Panc1 (cell line): ENCODE results near the gene GRIK3. TPM values are rescaled to one million over a fixed set of nuclear protein-coding genes. Genes with fewer than 3 reads are reported as not detected.

Source experiments
- ATAC-seq: fragments of 200-7000 bp; cut with Tn5 transposase; 2 replicates; pipeline ENCODE4 v1.9.1; 2020; ENCODE audit warnings: mild to moderate bottlenecking, moderate library complexity
- BruUV-seq: library from RNA; stranded (reverse); fragments of 400-500 nt; replicated peaks from 2 replicates; lab custom pipeline; 2021; lab: Mats Ljungman, UMichigan
- CTCF ChIA-PET: fragments of 300-600 bp; sonication (Branson Sonifier 250); formaldehyde crosslinking; loops from one replicate; lab custom pipeline; 2022; ENCODE audit warnings: antibody characterized with exemption; lab: Charles Lee
- POLR2A ChIA-PET: fragments of 300-600 bp; sonication (Branson Sonifier 250); formaldehyde crosslinking; loops from one replicate; lab custom pipeline; 2022; ENCODE audit warnings: antibody characterized with exemption; lab: Charles Lee
- DNase-seq: peaks from one replicate; pipeline ENCODE4 v3.0.0-alpha.2; 2010; ENCODE audit warnings: low read depth, low spot score
- H3K27ac ChIP-seq: 2 replicates; pipeline ENCODE4 v1.5.1; 2011; ENCODE audit warnings: mild to moderate bottlenecking, low read length, inconsistent platforms
- H3K27me3 ChIP-seq: fragments of 200-500 bp; sonication (Bioruptor generic); 2 replicates; pipeline ENCODE4 v1.6.0; 2014; ENCODE audit warnings: low read length, inconsistent platforms; ENCODE audit not compliant: control insufficient read depth, insufficient read depth
- H3K36me3 ChIP-seq: fragments of 200-500 bp; sonication (Bioruptor generic); 2 replicates; pipeline ENCODE4 v1.5.1; 2014; ENCODE audit warnings: inconsistent platforms, mild to moderate bottlenecking, low read length, moderate library complexity; ENCODE audit not compliant: control insufficient read depth, insufficient read depth
- H3K4me1 ChIP-seq: 2 replicates; pipeline ENCODE4 v1.5.1; 2011; ENCODE audit warnings: inconsistent platforms, mild to moderate bottlenecking, low read length, moderate library complexity; ENCODE audit not compliant: control insufficient read depth, insufficient read depth
- H3K4me3 ChIP-seq, 2 experiments: 2 replicates each; pipeline ENCODE4 v1.5.1; 2011 to 2012; ENCODE audit warnings: low read depth in 2 of 2, low read length in 2 of 2, mild to moderate bottlenecking in 2 of 2, inconsistent platforms in 1 of 2, moderate library complexity in 1 of 2
- H3K9me3 ChIP-seq: fragments of 200-500 bp; sonication (Bioruptor generic); 2 replicates; pipeline ENCODE4 v1.5.1; 2014; ENCODE audit warnings: low read depth, mild to moderate bottlenecking, inconsistent platforms, low read length, moderate library complexity; ENCODE audit not compliant: control insufficient read depth, insufficient read depth
- POLR2AphosphoS5 ChIP-seq: IDR thresholded peaks from 2 replicates; pipeline ENCODE4 v1.6.1; 2012; ENCODE audit warnings: mild to moderate bottlenecking, low read depth, low read length, moderate library complexity
- SIN3A ChIP-seq: IDR thresholded peaks from 2 replicates; pipeline ENCODE4 v1.6.1; 2012; ENCODE audit warnings: low read depth, mild to moderate bottlenecking, low read length, moderate library complexity, borderline replicate concordance; ENCODE audit not compliant: insufficient read depth
- TCF7L2 ChIP-seq: IDR thresholded peaks from 2 replicates; pipeline ENCODE4 v1.6.1; 2011; ENCODE audit warnings: mild to moderate bottlenecking, low read depth, low read length, inconsistent platforms
- in situ Hi-C: cut with HindIII; loops from 2 replicates; pipeline ENCODE4 v1.10.0; 2016; ENCODE audit warnings: low sequenced_read_pairs, low pct_unique_long_range_greater_than_20kb
- intact Hi-C: fragments of 100-400 bp; cut with micrococcal nuclease; formaldehyde crosslinking; loops from one replicate; pipeline ENCODE4 v1.10.0; 2022; ENCODE audit not compliant: unreplicated experiment
- total RNA-seq: library from RNA; stranded (reverse); gene quantifications from one replicate; pipeline ENCODE4 v1.2.1, GENCODE V29; 2021; ENCODE audit not compliant: unreplicated experiment
- TF ChIP-seq, protein P1 (sequence below), 2 experiments: IDR thresholded peaks; 2 replicates each; pipeline ENCODE4 v1.6.1; 2011 to 2012; ENCODE audit warnings: low read depth in 2 of 2, control low read depth in 1 of 2, low read length in 1 of 2, mild to moderate bottlenecking in 1 of 2, moderate library complexity in 1 of 2; ENCODE audit not compliant: insufficient read depth in 1 of 2
- TF ChIP-seq, protein P2 (sequence below): fragments of 450-650 bp; IDR thresholded peaks from 2 replicates; pipeline ENCODE4 v1.5.1; 2017; ENCODE audit warnings: mild to moderate bottlenecking

The GRIK3 gene
- total RNA-seq, 1 experiment from 2014 or later = not detected

- Histone ChIP-seq H3K4me1 (no peaks in the 10 kb centered on the region), H3K36me3 (no peaks in the 10 kb centered on the region), H3K9me3 (no peaks in the 10 kb centered on the region), H3K27me3 (peaks cover 3% of the 10 kb centered on the region; the same call in 1 of the 2 replicates), H3K4me3 (no peak overlapping the region), H3K27ac (no peak overlapping the region)
- in situ Hi-C loops (no loop called here), intact Hi-C loops (no loop called here)
- TF ChIP-seq TCF7L2 (no peak), SIN3A (no peak), POLR2AphosphoS5 (no peak)
- TF ChIP-seq, protein P1, sequence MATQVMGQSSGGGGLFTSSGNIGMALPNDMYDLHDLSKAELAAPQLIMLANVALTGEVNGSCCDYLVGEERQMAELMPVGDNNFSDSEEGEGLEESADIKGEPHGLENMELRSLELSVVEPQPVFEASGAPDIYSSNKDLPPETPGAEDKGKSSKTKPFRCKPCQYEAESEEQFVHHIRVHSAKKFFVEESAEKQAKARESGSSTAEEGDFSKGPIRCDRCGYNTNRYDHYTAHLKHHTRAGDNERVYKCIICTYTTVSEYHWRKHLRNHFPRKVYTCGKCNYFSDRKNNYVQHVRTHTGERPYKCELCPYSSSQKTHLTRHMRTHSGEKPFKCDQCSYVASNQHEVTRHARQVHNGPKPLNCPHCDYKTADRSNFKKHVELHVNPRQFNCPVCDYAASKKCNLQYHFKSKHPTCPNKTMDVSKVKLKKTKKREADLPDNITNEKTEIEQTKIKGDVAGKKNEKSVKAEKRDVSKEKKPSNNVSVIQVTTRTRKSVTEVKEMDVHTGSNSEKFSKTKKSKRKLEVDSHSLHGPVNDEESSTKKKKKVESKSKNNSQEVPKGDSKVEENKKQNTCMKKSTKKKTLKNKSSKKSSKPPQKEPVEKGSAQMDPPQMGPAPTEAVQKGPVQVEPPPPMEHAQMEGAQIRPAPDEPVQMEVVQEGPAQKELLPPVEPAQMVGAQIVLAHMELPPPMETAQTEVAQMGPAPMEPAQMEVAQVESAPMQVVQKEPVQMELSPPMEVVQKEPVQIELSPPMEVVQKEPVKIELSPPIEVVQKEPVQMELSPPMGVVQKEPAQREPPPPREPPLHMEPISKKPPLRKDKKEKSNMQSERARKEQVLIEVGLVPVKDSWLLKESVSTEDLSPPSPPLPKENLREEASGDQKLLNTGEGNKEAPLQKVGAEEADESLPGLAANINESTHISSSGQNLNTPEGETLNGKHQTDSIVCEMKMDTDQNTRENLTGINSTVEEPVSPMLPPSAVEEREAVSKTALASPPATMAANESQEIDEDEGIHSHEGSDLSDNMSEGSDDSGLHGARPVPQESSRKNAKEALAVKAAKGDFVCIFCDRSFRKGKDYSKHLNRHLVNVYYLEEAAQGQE (IDR thresholded peaks at IDR 0.05; ENCODE audit: insufficient read depth in 1 of 2, low read depth in 2 of 2, low read length in 1 of 2) = no peak
- TF ChIP-seq, protein P2, sequence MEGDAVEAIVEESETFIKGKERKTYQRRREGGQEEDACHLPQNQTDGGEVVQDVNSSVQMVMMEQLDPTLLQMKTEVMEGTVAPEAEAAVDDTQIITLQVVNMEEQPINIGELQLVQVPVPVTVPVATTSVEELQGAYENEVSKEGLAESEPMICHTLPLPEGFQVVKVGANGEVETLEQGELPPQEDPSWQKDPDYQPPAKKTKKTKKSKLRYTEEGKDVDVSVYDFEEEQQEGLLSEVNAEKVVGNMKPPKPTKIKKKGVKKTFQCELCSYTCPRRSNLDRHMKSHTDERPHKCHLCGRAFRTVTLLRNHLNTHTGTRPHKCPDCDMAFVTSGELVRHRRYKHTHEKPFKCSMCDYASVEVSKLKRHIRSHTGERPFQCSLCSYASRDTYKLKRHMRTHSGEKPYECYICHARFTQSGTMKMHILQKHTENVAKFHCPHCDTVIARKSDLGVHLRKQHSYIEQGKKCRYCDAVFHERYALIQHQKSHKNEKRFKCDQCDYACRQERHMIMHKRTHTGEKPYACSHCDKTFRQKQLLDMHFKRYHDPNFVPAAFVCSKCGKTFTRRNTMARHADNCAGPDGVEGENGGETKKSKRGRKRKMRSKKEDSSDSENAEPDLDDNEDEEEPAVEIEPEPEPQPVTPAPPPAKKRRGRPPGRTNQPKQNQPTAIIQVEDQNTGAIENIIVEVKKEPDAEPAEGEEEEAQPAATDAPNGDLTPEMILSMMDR = no peak
- ChIA-PET POLR2A (no interaction called here), CTCF (no interaction called here)
- no TSS peak for BruUV-seq
- DNase-seq (no peak), ATAC-seq (no peak)
Observed at GRCh38 chr1:36872126-36872754, 162.1 kb downstream of the GRIK3 start.

DNA sequence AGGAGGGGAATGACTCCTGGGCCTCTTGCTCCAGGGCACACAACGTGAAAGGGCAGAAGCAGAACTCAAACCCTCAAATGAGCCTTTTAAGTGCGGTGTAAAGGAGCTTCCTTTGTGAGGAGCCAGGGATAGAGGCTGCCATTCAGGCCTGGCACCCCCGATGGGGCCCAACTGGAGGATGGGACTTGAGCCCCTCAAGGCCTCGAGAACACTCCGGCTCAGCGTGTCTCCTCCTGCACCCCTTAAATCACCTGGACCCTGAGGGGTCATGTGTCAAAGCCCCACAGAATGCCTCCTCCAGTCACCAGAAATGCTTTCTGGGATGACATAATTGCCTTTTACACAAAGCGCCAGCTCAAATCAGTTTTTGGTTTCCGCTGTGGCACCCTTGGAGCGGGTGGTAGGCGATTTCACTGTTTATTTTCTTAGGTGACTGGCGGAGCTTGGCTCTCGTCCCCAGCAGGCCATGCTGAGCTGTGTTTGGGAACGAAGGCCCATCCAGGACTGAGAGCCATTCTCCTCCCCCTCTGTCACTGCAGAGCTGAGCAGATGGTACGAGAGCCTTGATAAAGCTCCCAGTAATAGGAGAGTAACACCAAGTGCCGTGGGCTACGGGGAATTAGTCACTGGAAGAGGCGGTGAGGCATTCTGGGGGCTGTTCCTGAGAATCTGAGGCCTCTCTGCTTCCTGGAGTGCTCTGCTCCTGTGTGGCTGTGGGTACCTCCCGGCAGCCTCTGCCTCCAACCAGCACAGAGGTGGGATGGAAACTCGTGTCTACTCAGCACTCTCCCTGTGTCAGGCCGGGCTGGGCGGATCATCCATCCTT, 163.0 kb downstream of the GRIK3 start:
- BruUV-seq = no TSS peak
- Histone ChIP-seq H3K4me1 (no peaks in the 10 kb centered on the region), H3K27ac (no peak overlapping the region), H3K36me3 (no peaks in the 10 kb centered on the region), H3K27me3 (no peaks in the 10 kb centered on the region; the same call in 1 of the 2 replicates), H3K4me3 (no peak overlapping the region), H3K9me3 (no peaks in the 10 kb centered on the region)
- TF ChIP-seq, protein P2 = no peak
- TF ChIP-seq, protein P1 (IDR thresholded peaks at IDR 0.05; ENCODE audit: insufficient read depth in 1 of 2, low read depth in 2 of 2, low read length in 1 of 2) = no peak
- no peak for TF ChIP-seq POLR2AphosphoS5
- TF ChIP-seq SIN3A = no peak
- TF ChIP-seq TCF7L2 = no peak
- in situ Hi-C loops = no loop called here
- ATAC-seq (peak; percentile 44; the same call in 1 of the 2 replicates), DNase-seq (no peak)
- ChIA-PET CTCF (no interaction called here), POLR2A (no interaction called here)
- intact Hi-C loops = no loop called here
